ENCODE measurements around the gene NT5M.

The NT5M gene

DNA sequence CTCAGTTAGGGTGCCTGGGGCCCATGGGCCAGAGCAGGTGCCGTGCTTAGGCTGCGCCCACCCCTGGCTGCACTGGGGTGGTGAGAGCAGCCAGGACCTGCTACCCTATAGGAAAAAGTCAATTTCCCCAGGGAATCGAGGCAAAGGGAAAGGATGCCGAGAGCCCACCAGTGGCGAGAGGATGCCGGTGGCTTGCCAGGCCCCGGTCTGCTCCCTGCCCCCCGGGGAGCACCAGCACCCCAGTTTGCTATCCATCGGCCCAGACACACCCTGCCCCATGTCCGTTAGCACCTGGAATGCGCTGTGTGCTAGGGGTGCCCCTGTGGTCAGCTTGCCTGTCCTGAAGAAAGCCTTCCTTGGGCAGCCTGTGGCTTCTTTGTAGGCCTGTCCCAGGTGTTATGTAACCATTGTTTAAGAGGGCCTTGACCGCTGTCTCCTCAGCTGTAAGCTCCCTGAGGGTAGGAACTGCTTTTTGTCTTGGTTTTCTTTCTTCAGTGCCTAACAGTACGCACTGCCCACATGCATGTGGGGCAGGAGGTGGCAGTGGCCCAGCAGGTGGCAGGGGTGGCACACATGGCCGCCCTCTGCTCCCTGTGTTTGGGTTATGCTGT lies 40.8 kb downstream of the NT5M start:
- no peak for DNase-seq

DNA sequence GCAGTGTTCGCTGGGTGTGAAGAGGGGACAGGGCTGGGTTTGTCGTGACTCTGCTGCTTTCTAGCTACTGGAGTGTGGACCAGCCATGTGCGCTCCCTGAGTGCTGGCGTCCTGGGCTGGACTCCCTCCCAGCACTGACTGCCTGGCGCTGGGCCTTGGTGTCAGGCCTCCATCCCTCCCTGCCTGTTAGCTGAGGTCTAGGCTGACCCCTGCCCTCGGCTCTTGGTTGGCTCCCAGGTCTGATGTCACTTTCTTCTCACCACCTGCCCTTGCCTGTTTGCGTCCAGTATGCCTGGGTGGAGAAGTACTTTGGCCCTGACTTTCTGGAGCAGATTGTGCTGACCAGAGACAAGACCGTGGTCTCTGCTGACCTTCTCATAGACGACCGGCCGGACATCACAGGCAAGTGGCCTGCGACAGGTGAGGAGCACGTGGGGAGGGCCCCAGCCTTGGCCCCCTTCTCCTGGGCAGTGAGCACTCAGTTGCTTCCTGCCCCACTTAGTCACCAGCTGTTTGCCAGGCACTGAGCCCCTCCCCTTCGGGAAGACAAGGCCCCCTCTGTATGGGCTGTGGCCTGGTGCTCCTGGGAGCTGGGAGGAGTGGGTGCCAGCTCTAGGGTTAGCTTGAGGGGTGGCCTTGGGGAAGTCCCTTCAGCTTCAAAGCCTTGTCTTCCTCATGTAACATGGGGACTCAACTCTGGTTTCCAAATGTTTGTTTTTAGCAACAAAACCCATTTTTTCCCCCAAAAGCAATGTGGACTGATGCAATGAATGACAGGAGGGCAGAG lies 41.5 kb downstream of the NT5M start:
- no peak for DNase-seq

DNA sequence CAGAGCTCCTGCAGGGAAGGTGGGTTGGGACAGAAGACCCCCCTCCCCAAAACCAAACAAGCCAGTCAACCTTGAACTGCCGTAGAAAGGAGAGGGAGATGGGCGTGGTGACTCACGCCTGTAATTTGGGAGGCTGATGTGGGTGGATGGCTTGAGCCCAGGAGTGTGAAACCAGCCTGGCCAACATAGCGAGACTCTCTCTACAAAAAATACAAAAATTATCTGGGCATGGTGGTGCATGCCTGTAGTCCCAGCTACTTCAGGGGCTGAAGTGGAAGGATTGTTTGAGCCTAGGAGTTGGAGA lies 42.1 kb downstream of the NT5M start:
- no peak for DNase-seq

DNA sequence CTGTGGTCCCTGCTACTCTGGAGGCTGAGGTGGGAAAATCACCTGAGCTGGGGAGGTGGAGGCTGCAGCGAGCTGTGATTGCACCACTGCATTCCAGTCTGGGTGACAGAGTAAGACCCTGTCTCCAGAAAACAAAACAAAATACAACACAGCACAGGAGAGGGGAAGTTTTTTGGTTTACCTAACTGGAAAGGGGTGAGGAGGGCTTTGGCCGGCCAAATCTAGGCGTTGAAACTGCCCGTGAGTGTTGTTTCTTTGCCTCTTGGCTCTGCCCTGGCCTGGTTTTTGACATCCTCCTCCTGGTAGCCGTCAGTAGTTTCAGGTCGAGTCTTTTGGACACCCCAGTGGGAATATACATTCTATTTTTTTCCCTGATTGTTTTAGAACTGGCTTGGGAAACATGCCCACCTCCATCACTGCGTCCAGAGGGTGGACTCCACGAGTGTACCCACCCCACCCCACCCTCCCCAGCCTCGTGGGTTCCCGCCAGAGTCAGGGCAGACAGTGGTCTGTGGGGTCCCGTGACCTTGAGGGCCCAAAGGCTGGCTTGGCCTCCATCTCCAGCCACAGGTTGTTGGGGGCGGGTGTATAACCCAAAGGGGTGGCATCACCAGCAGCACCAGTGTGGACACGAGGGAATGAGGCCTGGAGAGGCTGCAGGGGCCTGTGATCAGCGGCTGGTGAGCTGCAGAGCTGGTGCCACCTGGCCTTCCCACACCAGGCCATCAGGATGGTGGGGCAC lies 42.7 kb downstream of the NT5M start:
- DNase-seq: no peak

DNA sequence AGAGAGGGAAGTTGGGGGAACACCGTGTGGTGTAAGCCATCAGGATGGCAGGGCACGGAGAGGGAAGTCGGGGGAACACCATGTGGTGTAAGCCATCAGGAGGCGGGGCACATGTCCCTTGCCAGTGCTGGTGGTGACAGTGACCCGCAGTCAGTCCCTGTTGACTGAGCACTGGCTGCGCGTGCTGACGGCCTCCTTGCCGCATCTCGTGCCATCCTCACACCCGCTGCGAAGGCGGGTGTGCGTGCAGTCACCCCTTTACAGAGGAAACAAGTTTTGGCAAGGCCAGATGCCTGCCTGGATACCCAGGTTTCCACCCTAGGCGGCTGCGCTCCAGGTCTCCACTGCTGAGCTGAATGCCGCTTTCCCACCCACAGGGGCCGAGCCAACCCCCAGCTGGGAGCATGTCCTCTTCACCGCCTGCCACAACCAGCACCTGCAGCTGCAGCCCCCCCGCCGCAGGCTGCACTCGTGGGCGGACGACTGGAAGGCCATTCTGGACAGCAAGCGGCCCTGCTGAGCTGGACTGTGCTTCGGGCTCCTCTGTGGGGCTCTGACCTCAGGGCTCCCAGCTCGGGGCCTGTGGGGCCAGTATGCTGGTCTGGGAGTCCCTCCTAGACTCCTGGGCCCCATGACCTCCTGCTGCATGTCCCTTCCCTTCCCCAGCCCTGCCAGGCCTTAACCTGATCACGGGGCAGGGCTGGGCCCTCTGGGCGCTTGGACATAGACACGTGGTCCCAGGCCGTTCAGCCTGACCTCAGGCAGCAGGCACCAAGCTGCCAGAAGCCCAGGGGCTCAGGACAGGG lies 43.5 kb downstream of the NT5M start:
- DNase-seq: no peak

DNA sequence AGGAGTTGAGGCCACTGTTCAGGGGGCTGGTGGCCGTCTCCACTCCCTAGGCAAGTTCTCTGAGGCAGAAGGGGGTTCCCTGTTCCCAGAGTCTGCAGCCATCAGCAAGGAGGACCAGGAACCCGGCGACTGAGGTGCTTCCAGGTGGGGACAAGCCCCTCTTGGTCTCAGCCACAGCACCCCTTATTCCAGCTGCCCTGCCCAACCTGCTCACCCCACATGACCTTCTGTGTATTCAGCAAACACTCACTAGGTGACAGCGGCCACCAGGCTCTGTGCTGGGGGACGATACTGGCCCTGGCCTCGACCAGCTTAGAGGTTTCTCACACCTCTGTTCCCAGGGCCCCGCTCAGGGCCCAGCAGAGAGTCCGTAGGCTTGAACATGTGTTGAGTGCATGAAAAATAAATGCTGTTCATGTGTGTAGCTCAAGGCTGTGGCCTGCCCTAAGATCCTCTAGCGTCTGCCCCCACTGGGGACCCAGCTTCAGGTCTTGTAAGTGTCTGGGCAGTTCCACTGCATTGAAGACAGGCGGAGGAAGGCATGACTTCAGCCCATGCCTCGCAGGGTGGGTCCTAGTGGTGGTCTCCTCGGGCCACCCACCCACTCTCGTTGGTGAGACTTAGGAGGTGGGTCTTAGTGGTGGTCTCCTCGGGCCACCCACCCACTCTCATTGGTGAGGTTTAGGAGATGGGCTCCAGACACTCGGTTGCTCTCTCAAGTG lies 44.2 kb downstream of the NT5M start:
- DNase-seq: no peak

DNA sequence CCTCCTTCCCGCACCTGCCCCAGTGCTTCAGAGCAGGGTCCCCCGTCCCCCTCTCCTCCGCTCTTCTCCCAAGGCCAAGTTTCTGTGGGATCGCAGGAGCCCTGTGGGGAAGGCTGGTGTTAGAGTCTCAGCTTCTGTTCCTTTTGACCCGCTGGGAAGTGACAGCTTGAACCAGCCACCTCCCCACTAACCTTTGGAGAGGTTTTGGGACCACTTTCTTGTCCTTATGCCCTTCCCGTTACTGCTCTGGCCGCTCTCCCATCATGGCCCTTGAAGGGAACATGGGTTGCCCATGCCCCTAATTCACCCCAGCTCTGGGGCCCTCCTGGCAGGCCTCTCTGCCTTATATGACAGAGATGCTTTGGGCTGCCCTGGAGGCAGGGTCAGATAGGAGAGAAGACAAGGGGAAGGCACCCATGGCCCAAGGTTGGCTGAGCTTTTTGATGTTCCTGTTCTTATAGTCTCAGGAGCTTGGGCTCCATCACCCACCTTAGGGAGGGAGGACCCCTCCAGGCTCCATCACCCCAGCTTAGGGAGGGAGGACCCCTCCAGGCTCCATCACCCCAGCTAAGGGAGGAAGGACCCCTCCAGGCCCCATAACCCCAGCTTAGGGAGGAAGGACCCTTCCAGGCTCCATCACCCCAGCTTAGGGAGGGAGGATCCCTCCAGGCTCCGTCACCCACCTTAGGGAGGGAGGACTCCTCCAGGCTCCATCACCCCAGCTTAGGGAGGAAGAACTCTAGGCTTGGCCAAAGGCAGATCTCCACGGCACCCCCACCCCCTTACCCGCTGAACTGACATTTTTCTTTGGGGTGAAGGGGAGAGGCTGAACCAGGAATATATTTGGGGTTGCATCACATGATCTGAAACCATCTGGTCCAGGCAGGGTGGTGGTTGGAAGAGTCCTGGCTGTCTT lies 45.0 kb downstream of the NT5M start:
- no peak for DNase-seq

DNA sequence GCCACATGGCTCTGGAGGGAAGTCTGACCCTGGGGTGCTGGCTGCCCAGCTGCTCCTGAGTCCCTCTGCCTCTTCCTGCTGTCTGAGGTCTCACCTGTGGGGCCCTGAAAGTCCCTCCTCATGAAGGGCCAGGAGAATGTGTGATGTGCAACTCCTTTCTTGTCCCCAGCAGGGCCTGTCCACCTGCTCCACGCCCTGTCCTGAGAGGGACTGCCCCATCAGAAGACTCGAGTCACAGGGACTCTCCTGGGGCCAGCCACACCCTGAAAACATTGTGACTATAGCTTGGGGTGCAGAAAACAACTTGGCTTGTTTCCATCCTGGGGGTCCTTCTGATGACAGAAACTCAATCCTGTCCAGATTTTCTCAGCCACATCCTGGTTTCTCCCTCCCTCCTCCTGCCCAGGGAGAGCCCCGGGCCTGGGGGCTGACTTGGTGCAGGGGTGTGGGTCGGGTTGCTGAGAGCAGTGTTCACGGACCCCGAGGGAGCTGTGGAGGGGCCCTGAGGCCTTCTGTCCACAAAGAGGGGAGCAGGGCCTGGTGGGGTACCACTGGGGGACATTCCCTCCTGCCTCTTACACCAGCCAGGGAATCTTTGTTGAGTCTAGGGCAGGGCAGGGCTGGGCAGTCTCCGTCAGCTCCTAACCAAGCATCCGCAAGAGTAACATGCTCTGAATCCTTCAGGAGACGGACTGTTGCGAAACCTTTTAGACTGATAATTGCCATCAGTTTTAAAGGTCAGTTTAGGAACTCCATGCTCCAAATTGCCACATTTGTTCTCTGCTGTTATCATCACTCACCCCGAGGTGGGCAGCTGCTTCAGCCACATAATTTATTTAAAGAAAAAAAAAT lies 45.9 kb downstream of the NT5M start:
- no peak for DNase-seq

DNA sequence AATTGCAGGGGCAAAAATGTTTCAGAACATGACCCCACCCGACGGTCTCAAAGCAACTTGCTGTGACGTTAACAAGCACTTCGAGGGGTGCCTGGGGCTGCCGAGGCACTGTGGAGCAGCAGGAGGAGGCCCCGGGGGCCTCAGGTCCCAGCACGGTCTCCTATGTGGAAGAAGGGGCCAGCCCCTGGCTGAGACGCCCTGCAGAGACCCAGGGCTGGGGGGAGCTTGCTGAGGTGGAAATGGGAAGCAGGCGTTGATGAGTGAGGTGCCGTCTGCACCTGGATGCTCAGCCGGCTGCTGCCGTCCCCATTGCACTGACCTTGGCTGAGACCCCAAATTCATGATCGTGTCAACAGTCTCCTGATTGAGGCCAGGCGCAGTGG lies 46.5 kb downstream of the NT5M start:
- no peak for DNase-seq

DNA sequence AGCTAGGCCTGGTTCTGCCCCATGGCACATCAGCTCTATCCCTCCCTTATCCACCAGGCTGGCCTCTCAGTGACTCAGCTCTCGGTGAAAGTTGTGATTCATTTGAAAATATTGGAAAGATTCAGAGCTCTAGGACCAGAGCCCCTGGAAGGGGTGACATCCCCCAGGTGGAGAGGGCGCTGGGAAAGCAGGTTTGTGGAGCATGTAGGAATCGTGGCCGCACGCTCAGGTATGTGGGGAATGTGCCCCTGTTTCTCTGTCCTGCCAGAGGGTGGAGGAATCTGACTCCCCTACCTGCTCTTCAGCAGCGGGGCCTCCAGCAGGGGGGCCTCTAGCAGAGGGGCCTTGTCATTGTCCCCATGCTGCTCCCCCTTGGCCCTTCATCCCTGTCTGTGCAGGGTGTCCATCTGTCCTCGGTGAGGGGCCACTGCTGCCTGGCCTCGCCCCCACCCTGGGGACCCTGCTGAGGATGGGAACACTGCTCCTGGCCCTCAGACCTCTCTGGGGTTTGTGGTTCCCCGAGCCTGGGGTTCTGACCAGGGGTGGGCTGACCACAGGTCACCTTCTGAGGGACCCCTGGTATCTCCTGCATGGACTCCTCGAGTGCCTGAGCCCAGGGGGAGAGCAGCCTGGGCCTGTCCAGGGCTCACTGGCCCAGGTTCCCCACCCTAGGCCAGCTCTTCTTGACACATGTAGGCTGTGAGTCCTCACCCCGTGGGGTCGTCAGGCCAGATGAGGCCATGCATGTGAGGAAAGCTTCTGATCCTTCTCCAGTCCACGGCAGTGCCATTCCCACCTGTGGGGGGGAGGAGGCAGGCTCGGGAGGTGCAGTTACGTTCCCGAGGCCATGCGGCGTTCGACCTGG lies 47.5 kb downstream of the NT5M start:
- DNase-seq: no peak

DNA sequence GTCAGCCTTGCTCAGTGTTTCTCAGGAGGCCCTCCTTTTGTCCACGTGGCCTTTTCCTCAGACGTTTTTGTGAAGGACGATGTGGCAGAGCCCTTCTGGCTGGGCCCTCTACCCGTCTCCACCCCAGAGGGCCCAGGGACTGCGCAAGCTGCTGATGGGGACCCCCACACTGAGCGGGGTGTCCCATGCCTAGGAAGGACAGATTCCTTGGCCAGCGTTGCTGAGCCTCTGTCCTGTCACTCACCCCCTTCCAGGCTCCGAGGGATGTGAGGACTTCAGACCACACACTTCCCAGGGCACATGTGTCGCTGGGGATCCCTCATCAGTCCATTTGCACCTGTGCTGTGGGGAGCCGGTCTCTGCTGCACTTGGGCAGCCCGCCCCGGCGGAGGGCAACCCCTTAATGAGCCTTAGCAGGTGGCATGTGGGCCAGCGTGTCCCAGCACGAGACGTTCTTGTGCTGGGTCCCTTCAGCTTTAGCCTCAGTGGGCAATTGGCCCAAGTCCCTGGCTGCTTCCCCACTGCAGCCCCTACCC lies 48.3 kb downstream of the NT5M start:
- DNase-seq: no peak

DNA sequence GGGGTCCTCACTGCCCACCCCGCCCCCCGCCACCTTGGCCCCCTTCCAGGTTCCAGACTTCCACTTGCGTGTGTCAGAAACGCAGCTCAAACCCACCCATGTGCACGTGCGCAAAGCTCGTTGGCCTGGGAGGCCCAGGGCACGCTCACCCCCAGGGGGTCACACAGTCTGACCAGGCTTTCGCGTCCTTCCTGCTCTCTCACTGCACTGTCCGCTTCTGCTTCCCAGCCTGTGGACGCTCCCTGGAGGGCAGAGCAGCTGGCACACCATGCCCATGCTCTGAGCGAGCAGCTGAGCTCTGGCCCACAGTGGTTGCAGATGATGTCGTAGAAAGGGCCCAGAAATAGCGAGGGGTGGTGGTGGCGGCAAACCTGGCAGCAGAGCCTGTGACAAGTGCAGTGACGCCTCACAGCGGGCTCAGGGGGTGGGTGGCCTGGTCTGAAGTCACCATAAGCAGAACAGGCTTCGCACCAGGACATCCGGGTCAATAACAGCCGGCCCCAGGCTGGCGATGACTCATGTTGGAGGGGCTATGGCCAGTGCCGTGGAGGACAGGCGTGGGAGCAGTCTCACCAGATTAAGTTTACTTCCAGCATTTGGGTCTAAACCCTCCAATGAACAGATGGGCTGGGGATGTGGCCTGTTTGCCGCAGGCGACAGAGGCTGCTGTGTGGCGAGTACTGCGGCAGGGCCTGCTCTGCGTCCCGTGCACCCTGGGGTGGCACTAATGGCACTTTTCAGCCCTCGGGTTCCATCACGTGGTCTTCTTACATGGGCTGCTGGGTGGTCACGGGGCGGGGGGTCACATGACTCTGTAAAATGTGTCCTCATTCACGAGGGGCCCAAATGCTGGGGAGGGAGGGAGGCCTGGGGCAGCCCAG lies 49.0 kb downstream of the NT5M start:
- DNase-seq: no peak

DNA sequence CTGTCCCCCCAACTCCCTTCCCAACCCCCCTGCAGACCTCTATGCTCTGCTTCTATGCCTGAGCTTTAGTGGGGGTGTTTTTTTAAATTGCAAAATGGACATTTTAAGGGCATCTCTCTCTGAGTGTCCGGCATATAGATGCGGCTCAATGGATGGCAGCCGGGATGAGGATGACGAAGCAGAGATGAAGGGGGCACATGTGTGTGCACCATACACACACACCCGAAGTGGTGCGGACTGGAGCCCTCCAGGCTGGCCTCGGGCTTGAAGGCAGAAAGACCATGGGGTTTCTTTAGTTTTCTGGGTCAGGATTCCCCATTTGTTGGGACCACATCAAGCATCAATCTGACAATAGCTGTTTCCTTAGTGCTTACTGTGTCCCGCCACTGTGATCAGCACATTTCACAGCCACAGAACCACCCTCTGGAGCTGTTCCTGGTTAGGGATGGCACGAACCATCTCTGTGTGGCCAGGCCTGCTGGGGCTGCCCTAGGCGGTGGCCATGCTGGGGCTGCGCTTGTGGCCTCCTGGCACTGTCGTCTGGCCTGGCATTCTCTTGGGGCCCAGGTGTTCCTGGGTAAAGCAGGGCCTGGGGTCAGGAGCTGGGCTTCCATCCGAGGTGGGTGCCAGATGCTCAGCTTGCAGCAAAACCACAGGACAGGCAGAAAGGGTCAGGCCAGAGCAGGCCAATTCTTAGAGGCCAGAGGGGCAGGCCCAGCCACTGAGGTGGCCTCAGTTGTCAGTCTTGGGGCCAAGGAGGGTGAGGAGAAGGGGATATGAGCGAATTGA lies 49.9 kb downstream of the NT5M start:
- DNase-seq: no peak

DNA sequence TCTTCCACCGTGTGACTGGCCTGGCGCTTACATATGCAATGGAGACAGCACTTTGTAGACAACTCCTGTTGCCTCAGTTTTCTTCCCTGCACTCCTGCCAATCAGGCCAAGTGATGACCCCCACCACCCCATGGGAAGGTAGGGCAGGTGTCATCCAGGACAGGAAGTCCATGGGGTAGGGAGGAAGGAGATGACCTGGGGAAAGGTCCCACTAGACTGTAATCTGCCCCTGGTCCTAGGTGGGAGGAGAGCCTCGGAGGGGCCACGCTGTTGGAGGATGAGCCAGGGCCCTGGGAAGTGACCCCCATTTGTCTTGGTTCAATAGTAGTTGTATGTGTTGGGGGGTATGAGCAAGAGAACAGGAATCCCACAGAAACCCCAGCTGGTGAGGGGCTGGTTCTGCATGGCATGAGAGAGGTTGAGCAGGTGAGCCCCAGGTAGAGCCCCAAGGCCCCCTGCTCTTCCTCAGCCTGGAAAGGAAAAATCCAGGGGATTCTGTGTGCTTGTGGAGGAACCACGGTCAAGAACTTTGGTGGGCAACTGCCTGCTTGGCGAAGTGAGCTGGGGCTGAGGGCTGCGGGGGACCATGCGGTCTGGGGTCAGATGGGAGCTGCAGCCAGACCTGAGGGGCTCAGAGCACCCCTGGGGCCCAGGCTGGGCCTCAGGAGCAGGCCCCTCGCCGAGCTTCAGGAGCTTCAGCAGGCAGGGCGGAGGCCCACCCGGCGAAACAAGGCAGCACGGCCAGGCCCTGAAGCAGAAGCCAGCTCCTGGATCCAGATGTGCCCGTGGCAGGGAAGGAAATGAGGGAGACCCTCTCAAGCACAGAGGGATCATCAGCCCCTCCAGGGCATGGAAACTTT lies 50.7 kb downstream of the NT5M start:
- no peak for DNase-seq

DNA sequence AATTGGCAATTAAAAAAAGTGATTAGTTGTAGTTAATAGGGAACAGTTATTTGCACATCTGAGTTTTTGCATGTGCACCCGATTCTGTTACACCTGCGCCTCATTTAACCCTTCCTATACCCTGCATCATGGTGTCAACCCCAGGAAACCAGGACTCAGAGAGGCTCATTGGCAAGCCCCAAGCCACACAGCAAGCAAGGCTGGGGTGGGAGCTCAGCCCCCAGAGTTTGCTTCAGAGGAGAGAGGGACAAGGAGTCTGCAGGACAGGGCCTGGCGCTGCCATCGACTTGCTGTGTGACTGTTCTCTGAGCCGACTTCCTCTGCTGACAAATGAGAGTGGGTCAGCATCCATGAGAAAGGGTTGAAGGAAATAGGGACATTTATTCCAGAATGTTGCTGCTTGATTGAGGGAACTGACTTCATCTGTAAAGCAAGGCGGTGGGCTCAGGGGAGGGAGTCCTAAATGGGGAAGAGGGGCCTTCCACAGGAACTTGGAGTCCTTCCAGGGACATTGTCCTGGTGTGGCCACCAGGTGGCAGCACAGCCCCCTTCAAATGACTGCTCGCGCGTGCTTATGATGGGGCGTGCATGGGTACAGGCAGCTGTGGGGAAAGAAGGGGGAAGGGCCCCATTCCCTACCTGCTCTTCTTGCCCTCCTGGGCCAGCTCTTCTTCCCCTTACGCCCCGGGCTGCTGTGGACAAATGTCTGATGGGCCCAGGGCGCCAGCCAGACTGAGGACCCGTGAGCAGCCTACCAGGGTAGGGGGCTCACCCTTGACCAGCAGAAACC lies 51.6 kb downstream of the NT5M start:
- peak; percentile 52 for DNase-seq

DNA sequence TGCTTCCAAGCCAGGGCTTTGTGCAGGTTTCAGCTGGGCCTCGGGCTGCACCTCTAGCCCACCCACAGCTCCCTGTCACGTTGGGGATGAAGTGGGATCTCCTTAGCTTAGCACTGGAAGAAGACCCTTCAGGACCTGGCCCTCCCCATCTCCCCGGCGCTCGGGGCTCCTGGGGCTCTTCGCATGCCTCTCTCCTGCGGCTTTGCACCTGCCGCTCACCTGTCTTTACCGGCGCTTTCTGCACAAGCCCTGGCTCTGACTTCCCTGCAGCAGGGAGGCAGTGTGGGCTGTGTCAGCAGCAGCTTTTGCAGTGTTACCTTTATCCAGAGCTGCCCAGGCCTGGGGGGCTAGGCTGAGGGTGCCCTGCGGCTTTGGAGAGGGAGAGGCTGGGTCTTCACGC lies 52.3 kb downstream of the NT5M start:
- DNase-seq: peak; percentile 55
